Measurements from ENCODE around the gene NAT10.

Gene NAT10

GRCh38 chr11:34185926-34186841, 80.8 kb downstream of the NAT10 start:
- DNase-seq = no peak

DNA sequence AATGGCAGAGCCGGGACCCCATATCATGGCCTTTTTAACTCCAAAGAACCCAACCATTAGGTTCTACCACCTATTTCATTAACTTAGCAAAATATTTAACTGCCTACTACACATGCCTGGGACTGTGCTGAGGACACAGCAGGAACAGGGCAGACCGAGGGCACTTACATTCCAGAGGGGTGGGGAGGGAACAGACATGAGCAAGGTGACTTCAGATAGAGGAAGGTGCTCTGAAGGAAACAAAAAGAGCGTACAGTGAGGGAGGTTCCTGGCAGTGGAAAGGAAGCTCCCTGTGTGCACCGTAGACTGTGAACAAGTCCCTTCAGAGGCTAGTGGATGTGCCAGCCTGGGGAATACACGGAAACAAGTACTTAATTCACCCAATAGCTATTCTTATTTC, 82.8 kb downstream of the NAT10 start:
- DNase-seq = no peak

DNA sequence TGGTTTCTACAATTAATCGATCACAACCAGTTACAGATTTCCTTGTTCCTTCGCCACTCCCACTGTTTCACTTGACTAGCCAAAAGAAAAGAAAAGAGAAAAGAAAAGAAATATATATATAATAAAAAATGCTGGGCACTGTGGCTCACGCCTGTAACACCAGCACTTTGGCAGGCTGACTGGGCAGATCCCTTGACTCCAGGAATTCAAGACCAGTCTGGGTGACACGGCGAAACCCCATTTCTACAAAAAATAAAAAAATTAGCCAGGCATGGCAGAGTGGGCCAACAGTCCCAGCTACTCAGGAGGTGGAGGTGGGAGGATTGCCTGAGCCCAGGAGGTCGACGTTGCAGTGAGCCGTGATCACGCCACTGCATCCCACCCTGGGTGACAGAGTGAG, 83.8 kb downstream of the NAT10 start:
- DNase-seq = no peak

DNA sequence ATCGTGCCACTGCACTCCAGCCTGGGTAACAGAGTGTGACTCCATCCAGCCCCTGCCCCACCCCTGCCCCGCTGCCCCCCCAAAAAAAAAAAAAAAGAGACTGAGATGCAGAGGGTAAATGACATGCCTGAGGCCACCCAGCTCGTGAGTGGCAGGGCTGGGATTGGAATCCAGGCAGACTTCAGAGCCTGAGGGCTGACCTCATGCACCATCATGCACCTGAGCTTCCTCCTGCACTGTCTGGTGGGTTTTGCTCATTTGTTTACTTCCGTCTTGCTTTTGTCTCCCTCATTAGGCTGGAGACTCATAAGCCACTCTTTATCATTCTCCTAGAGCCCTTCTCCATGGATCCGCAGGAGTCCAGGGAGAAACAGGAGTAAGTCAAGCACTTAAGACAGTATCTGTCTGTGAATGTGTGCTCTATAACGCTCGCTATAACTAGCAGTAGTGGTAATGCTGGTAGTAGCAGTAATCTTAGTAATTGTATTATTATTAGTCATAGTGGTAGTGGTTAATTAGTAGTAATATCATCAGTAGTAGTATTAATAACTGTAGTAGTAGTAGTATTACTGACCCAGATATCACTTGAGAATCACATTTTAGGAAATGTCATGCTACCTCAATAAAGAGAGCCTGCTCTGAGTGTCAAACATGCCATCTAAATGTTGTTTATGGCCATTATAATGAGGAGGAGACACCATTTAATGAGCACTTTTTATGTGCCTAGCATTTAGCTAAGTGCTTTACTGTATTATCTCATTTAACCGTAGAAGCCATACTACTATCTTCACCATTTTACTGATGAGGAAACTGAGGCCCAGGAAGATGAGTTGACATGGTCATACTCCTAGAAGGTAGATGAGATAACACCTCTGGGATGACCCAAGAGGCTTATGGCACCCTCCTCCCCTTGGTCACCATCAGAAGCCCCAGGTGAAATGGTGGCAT, 85.0 kb downstream of the NAT10 start:
- no peak for DNase-seq

- DNase-seq = no peak
These were observed 86.1 kb downstream of the NAT10 start for GRCh38 chr11:34191578-34191977.

DNA sequence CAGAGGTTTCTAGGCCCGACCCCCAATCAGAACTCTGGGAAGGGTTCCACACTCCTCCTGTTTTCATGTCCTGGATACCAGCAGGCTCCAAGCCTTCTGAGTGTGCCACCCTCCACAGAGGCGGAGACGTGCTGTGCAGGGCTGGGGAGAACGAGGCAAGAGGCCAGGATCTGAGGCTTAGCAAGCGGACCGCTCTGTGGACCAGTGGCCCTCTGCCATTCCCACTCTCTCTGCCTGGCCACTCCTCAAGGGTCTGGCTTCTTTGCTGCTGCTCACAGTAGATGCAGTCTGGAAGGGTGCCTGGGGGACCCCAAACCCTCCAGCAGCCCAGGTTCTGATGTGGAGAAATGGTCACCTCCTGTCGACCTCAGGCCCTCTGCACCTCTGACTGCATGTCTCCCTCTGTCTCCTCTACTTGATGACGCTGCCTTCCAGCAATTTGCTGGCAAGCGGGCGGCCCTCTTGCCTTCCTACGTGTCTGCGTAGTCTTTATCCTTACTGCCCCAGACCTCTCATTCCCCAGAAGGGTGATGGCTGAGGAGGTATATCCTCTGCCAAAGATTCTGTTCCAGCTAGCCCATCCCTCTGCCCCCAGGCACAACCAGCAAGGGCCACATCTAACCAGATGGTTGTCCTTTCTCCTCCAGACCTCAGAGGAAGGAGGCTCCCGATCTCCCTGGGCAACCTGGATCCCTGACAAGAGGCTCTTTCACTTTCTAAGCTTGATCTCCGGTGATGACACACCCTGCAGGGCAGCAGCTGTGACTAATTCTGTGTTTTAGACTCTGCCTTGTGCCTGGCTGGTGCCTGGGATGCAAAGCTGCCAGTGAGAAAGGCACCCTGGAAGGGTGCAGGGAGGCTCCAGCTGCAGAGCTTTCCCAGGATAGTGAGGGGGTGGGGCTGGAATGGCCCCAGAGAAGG, 87.3 kb downstream of the NAT10 start:
- DNase-seq = no peak

DNA sequence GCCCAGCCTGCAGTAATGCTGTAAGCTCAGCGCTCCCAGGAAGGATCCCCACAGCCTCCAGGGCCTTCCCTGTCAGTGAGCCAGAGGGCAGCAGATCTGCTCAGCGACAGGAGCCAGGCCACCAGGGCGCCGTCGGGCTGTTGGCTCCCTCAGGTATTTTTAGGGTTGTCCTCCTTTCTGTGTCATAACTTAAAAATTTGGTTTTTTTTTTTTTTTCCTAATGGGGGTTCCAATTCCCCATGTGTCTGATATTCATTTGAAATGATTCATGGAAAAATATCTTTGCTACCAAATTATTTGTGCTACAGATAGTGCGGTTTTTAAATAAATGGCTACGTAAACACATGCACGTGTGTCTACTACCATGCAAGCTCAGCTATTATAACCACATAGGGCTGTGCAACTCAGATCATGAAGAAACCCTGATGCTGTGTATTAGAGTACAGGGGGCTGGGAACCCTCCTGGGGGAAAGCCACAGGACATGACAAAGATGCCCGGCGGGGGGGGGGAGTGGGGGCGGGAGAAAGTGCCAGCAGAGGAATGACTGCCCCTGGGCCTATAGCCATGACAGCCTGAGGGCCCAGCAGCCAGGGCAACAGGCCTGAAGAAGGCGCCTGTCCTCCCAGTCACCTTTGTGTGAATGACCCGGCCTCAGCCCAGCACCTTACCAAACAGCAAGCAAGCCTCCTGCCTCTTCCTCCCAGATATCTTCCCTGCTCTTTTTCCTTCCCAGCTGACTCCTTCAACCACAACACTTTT, 89.3 kb downstream of the NAT10 start:
- DNase-seq = no peak

Data from right kidney (tissue), 1 donor.